Measurements from ENCODE around the gene RBM46. TPM values are rescaled to one million over a fixed set of nuclear protein-coding genes. Genes with fewer than 3 reads are reported as not detected.

Gene RBM46
- 0.73 and 2.3 TPM in 2 replicates for total RNA-seq (2014; rRNA removed; shearing (Covaris generic))

- no peaks in the 10 kb centered on the region for H3K36me3 ChIP-seq (replicated peaks; ENCODE audit: control insufficient read depth, insufficient read depth, low read length)
- H3K4me3 ChIP-seq (ENCODE audit: insufficient read depth, low read depth, low read length): peak within 1 kb of the TSS; percentile 9; the same call in 1 of the 2 replicates
- peak; percentile 35 for DNase-seq
- H3K27me3 ChIP-seq (ENCODE audit: control insufficient read depth, insufficient read depth, low read length): no peaks in the 10 kb centered on the region
Measured at GRCh38 chr4:154781126-154781982, at the start of gene RBM46. RBM46 (plus strand) TSS chr4:154781272; CDS start chr4:154796753, 15,481 bp downstream.

- DNase-seq: no peak
- H3K27me3 ChIP-seq (ENCODE audit: control insufficient read depth, insufficient read depth, low read length): no peaks in the 10 kb centered on the region
- no peaks in the 10 kb centered on the region for H3K36me3 ChIP-seq (replicated peaks; ENCODE audit: control insufficient read depth, insufficient read depth, low read length)
- H3K4me3 ChIP-seq (ENCODE audit: insufficient read depth, low read depth, low read length): no peak overlapping the region
Measured at GRCh38 chr4:154731756-154732155, 49.3 kb upstream of the RBM46 start.

GRCh38 chr4:154732669-154733068 lies 48.4 kb upstream of the RBM46 start:
- H3K4me3 ChIP-seq (ENCODE audit: insufficient read depth, low read depth, low read length): no peak overlapping the region
- H3K27me3 ChIP-seq (ENCODE audit: control insufficient read depth, insufficient read depth, low read length): no peaks in the 10 kb centered on the region
- H3K36me3 ChIP-seq (replicated peaks; ENCODE audit: control insufficient read depth, insufficient read depth, low read length): no peaks in the 10 kb centered on the region
- DNase-seq: no peak

- no peak for DNase-seq
- Histone ChIP-seq H3K36me3 (replicated peaks; ENCODE audit: control insufficient read depth, insufficient read depth, low read length) (no peaks in the 10 kb centered on the region), H3K27me3 (ENCODE audit: control insufficient read depth, insufficient read depth, low read length) (peaks cover 11% of the 10 kb centered on the region; the same call in 1 of the 2 replicates), H3K4me3 (ENCODE audit: insufficient read depth, low read depth, low read length) (no peak overlapping the region)
Measured at GRCh38 chr4:154736770-154737169, 44.3 kb upstream of the RBM46 start.

GRCh38 chr4:154738426-154738825 lies 42.6 kb upstream of the RBM46 start:
- H3K4me3 ChIP-seq (ENCODE audit: insufficient read depth, low read depth, low read length): no peak overlapping the region
- DNase-seq: no peak
- H3K27me3 ChIP-seq (ENCODE audit: control insufficient read depth, insufficient read depth, low read length): peaks cover 18% of the 10 kb centered on the region
- no peaks in the 10 kb centered on the region for H3K36me3 ChIP-seq (replicated peaks; ENCODE audit: control insufficient read depth, insufficient read depth, low read length)

- peaks cover 20% of the 10 kb centered on the region for H3K27me3 ChIP-seq (ENCODE audit: control insufficient read depth, insufficient read depth, low read length)
- H3K36me3 ChIP-seq (replicated peaks; ENCODE audit: control insufficient read depth, insufficient read depth, low read length): no peaks in the 10 kb centered on the region
- peak; percentile 37 for DNase-seq
- H3K4me3 ChIP-seq (ENCODE audit: insufficient read depth, low read depth, low read length): no peak overlapping the region
Measured at GRCh38 chr4:154739111-154739510, 42.0 kb upstream of the RBM46 start.

- H3K4me3 ChIP-seq (ENCODE audit: insufficient read depth, low read depth, low read length): no peak overlapping the region
- H3K27me3 ChIP-seq (ENCODE audit: control insufficient read depth, insufficient read depth, low read length): peaks cover 29% of the 10 kb centered on the region
- DNase-seq: peak; percentile 26
- H3K36me3 ChIP-seq (replicated peaks; ENCODE audit: control insufficient read depth, insufficient read depth, low read length): no peaks in the 10 kb centered on the region
Measured at GRCh38 chr4:154740462-154740861, 40.6 kb upstream of the RBM46 start.

- no peak overlapping the region for H3K4me3 ChIP-seq (ENCODE audit: insufficient read depth, low read depth, low read length)
- peaks cover 29% of the 10 kb centered on the region for H3K27me3 ChIP-seq (ENCODE audit: control insufficient read depth, insufficient read depth, low read length)
- no peaks in the 10 kb centered on the region for H3K36me3 ChIP-seq (replicated peaks; ENCODE audit: control insufficient read depth, insufficient read depth, low read length)
- peak; percentile 11 for DNase-seq
Measured at GRCh38 chr4:154741131-154741665, 39.9 kb upstream of the RBM46 start.

- peak; percentile 77 for DNase-seq
- H3K4me3 ChIP-seq (ENCODE audit: insufficient read depth, low read depth, low read length): peak overlapping the region; percentile 31
- peaks cover 29% of the 10 kb centered on the region for H3K27me3 ChIP-seq (ENCODE audit: control insufficient read depth, insufficient read depth, low read length)
- H3K36me3 ChIP-seq (replicated peaks; ENCODE audit: control insufficient read depth, insufficient read depth, low read length): no peaks in the 10 kb centered on the region
Measured at GRCh38 chr4:154741922-154742850, 38.9 kb upstream of the RBM46 start.

- no peaks in the 10 kb centered on the region for H3K36me3 ChIP-seq (replicated peaks; ENCODE audit: control insufficient read depth, insufficient read depth, low read length)
- DNase-seq: peak; percentile 94
- peaks cover 29% of the 10 kb centered on the region for H3K27me3 ChIP-seq (ENCODE audit: control insufficient read depth, insufficient read depth, low read length)
- peak within 1 kb of the TSS; percentile 86 for H3K4me3 ChIP-seq (ENCODE audit: insufficient read depth, low read depth, low read length)
Measured at GRCh38 chr4:154743683-154744340, 37.3 kb upstream of the RBM46 start, which contains the start of gene LRAT. LRAT (plus strand) TSS chr4:154744000; CDS start chr4:154744327, 327 bp downstream.

GRCh38 chr4:154744341-154744926 lies 36.6 kb upstream of the RBM46 start:
- Histone ChIP-seq H3K27me3 (ENCODE audit: control insufficient read depth, insufficient read depth, low read length) (peaks cover 29% of the 10 kb centered on the region), H3K4me3 (ENCODE audit: insufficient read depth, low read depth, low read length) (peak overlapping the region; percentile 86), H3K36me3 (replicated peaks; ENCODE audit: control insufficient read depth, insufficient read depth, low read length) (no peaks in the 10 kb centered on the region)
- peak; percentile 13 for DNase-seq

GRCh38 chr4:154757713-154758112 lies 23.4 kb upstream of the RBM46 start:
- DNase-seq: no peak
- H3K36me3 ChIP-seq (replicated peaks; ENCODE audit: control insufficient read depth, insufficient read depth, low read length): no peaks in the 10 kb centered on the region
- H3K4me3 ChIP-seq (ENCODE audit: insufficient read depth, low read depth, low read length): no peak overlapping the region
- no peaks in the 10 kb centered on the region for H3K27me3 ChIP-seq (ENCODE audit: control insufficient read depth, insufficient read depth, low read length)

- H3K27me3 ChIP-seq (ENCODE audit: control insufficient read depth, insufficient read depth, low read length): no peaks in the 10 kb centered on the region
- H3K36me3 ChIP-seq (replicated peaks; ENCODE audit: control insufficient read depth, insufficient read depth, low read length): no peaks in the 10 kb centered on the region
- DNase-seq: no peak
- no peak overlapping the region for H3K4me3 ChIP-seq (ENCODE audit: insufficient read depth, low read depth, low read length)
Measured at GRCh38 chr4:154760895-154761294, 20.2 kb upstream of the RBM46 start.

- H3K36me3 ChIP-seq (replicated peaks; ENCODE audit: control insufficient read depth, insufficient read depth, low read length): no peaks in the 10 kb centered on the region
- H3K27me3 ChIP-seq (ENCODE audit: control insufficient read depth, insufficient read depth, low read length): no peaks in the 10 kb centered on the region
Measured at GRCh38 chr4:154778264-154778663, 2.8 kb upstream of the RBM46 start.

More at GRCh38 chr4:154778264-154778663, 2.8 kb upstream of the RBM46 start:
- DNase-seq: no peak
- H3K4me3 ChIP-seq (ENCODE audit: insufficient read depth, low read depth, low read length): no peak overlapping the region
